HG03135 (cell line): ENCODE results near the gene TMEM17.
A peak's percentile ranks its signal among the peaks of the same experiment; 100 is the strongest.

Experiments
- ATAC-seq: cut with Tn5 transposase; IDR thresholded peaks from one replicate; pipeline ENCODE4 v1.9.1; 2021; ENCODE audit warnings: mild to moderate bottlenecking, moderate library complexity; ENCODE audit not compliant: unreplicated experiment

The TMEM17 gene

GRCh38 chr2:62512384-62512783 is 6.4 kb upstream of the TMEM17 start:
- no peak for ATAC-seq

- no peak for ATAC-seq
Observed at GRCh38 chr2:62511636-62512035, 5.6 kb upstream of the TMEM17 start.

- peak; percentile 38 for ATAC-seq
Observed at GRCh38 chr2:62506421-62506750, 391 bp upstream of the TMEM17 start.

GRCh38 chr2:62505109-62505749 is 766 bp downstream of the TMEM17 start:
- no peak for ATAC-seq

- no peak for ATAC-seq
Observed at GRCh38 chr2:62504657-62505056, 1.3 kb downstream of the TMEM17 start.

- ATAC-seq = no peak
Observed at GRCh38 chr2:62501794-62502500, 4.0 kb downstream of the TMEM17 start.

- no peak for ATAC-seq
Observed at GRCh38 chr2:62501069-62501468, 4.9 kb downstream of the TMEM17 start.

GRCh38 chr2:62499430-62500060 is 6.5 kb downstream of the TMEM17 start:
- ATAC-seq = no peak

GRCh38 chr2:62498739-62499138 is 7.3 kb downstream of the TMEM17 start:
- ATAC-seq = no peak

- ATAC-seq = no peak
Observed at GRCh38 chr2:62495761-62496160, 10.2 kb downstream of the TMEM17 start.

- no peak for ATAC-seq
Observed at GRCh38 chr2:62492048-62492447, 13.9 kb downstream of the TMEM17 start.

- no peak for ATAC-seq
Observed at GRCh38 chr2:62489702-62490101, 16.3 kb downstream of the TMEM17 start.

GRCh38 chr2:62489162-62489561 is 16.8 kb downstream of the TMEM17 start:
- ATAC-seq = no peak

- ATAC-seq = no peak
Observed at GRCh38 chr2:62486439-62486765, 19.6 kb downstream of the TMEM17 start.

GRCh38 chr2:62485761-62486438 is 20.1 kb downstream of the TMEM17 start:
- ATAC-seq = no peak

- ATAC-seq = no peak
Observed at GRCh38 chr2:62482558-62483352, 23.2 kb downstream of the TMEM17 start.

- ATAC-seq = no peak
Observed at GRCh38 chr2:62479917-62480316, 26.1 kb downstream of the TMEM17 start.

- ATAC-seq = no peak
Observed at GRCh38 chr2:62478093-62478580, 27.9 kb downstream of the TMEM17 start.

- ATAC-seq = no peak
Observed at GRCh38 chr2:62477573-62477972, 28.4 kb downstream of the TMEM17 start.

- no peak for ATAC-seq
Observed at GRCh38 chr2:62475172-62476011, 30.6 kb downstream of the TMEM17 start.
